Nephron (organoid): ENCODE measurements around the gene DLGAP1.

ENCODE experiments used
- H3K27ac Mint-ChIP-seq, 3 experiments: 2 replicates each; pipeline ENCODE4 v1.8.0; 2020; ENCODE audit warnings: mixed read lengths in 3 of 3, mild to moderate bottlenecking in 2 of 3, moderate library complexity in 1 of 3
- H3K27me3 Mint-ChIP-seq: 2 replicates; pipeline ENCODE4 v1.8.0; 2021; ENCODE audit warnings: low read depth, mild to moderate bottlenecking, moderate library complexity, mixed read lengths
- H3K36me3 Mint-ChIP-seq: 2 replicates; pipeline ENCODE4 v1.8.0; 2020; ENCODE audit warnings: low read depth, mixed read lengths
- H3K4me1 Mint-ChIP-seq: 2 replicates; pipeline ENCODE4 v1.8.0; 2020; ENCODE audit warnings: mixed read lengths
- H3K4me3 Mint-ChIP-seq, 3 experiments: 2 replicates each; pipeline ENCODE4 v1.8.0; 2020; ENCODE audit warnings: mild to moderate bottlenecking in 3 of 3, mixed read lengths in 3 of 3, moderate library complexity in 2 of 3
- H3K9me3 Mint-ChIP-seq: 2 replicates; pipeline ENCODE4 v1.8.0; 2020; ENCODE audit warnings: mixed read lengths
- TF ChIP-seq, protein P1 (sequence below), 3 experiments: fragments of 200-600 bp; sonication (generic); IDR thresholded peaks; one replicate each; pipeline ENCODE4 v1.5.0; 2021; ENCODE audit warnings: antibody characterized with exemption in 3 of 3; ENCODE audit not compliant: unreplicated experiment in 3 of 3

The DLGAP1 gene

DNA sequence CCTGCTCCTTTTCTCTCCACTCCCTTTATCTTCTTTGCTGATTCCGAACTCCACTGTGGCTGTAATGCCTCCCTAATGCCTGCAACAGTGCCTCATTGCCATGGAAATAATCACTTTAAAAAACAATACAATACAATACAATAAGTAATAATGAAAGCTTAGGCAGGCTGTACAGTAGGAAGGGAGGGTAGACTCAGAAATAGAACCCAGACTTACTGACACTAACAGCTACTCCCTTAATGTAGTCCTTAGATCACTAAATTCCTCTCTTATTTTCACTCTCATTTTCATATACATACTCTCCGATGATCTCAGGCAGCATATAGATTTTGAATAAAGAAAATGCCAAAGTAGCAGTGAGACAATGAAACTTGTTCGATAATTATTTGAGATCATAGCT lies 70.2 kb downstream of the DLGAP1 start:
- TF ChIP-seq, protein P1, sequence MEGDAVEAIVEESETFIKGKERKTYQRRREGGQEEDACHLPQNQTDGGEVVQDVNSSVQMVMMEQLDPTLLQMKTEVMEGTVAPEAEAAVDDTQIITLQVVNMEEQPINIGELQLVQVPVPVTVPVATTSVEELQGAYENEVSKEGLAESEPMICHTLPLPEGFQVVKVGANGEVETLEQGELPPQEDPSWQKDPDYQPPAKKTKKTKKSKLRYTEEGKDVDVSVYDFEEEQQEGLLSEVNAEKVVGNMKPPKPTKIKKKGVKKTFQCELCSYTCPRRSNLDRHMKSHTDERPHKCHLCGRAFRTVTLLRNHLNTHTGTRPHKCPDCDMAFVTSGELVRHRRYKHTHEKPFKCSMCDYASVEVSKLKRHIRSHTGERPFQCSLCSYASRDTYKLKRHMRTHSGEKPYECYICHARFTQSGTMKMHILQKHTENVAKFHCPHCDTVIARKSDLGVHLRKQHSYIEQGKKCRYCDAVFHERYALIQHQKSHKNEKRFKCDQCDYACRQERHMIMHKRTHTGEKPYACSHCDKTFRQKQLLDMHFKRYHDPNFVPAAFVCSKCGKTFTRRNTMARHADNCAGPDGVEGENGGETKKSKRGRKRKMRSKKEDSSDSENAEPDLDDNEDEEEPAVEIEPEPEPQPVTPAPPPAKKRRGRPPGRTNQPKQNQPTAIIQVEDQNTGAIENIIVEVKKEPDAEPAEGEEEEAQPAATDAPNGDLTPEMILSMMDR (IDR thresholded peaks at IDR 0.05; ENCODE audit: unreplicated experiment in 3 of 3) = no peak
- H3K36me3 Mint-ChIP-seq = no peaks in the 10 kb centered on the region
- H3K9me3 Mint-ChIP-seq = no peaks in the 10 kb centered on the region
- no peak overlapping the region for H3K4me3 Mint-ChIP-seq
- no peaks in the 10 kb centered on the region for H3K4me1 Mint-ChIP-seq
- H3K27ac Mint-ChIP-seq = no peak overlapping the region
- H3K27me3 Mint-ChIP-seq = no peaks in the 10 kb centered on the region

- Mint-ChIP-seq H3K27me3 (no peaks in the 10 kb centered on the region), H3K4me3 (no peak overlapping the region), H3K36me3 (no peaks in the 10 kb centered on the region), H3K27ac (no peak overlapping the region), H3K9me3 (no peaks in the 10 kb centered on the region), H3K4me1 (no peaks in the 10 kb centered on the region)
- TF ChIP-seq, protein P1 (IDR thresholded peaks at IDR 0.05; ENCODE audit: unreplicated experiment in 3 of 3) = no peak
Observed at GRCh38 chr18:4374564-4374963, 80.5 kb downstream of the DLGAP1 start.

GRCh38 chr18:4369705-4370104 lies 85.4 kb downstream of the DLGAP1 start:
- Mint-ChIP-seq H3K9me3 (peaks cover 3% of the 10 kb centered on the region), H3K27me3 (no peaks in the 10 kb centered on the region), H3K27ac (no peak overlapping the region), H3K4me3 (no peak overlapping the region), H3K36me3 (peaks cover 2% of the 10 kb centered on the region), H3K4me1 (no peaks in the 10 kb centered on the region)
- TF ChIP-seq, protein P1 (IDR thresholded peaks at IDR 0.05; ENCODE audit: unreplicated experiment in 3 of 3) = no peak

GRCh38 chr18:4360221-4360715 lies 94.8 kb downstream of the DLGAP1 start:
- no peaks in the 10 kb centered on the region for H3K4me1 Mint-ChIP-seq
- no peak overlapping the region for H3K4me3 Mint-ChIP-seq
- peaks cover 16% of the 10 kb centered on the region for H3K9me3 Mint-ChIP-seq
- peaks cover 4% of the 10 kb centered on the region for H3K27me3 Mint-ChIP-seq
- TF ChIP-seq, protein P1 (IDR thresholded peaks at IDR 0.05; ENCODE audit: unreplicated experiment in 3 of 3) = no peak
- H3K36me3 Mint-ChIP-seq = peaks cover 5% of the 10 kb centered on the region
- H3K27ac Mint-ChIP-seq = no peak overlapping the region

DNA sequence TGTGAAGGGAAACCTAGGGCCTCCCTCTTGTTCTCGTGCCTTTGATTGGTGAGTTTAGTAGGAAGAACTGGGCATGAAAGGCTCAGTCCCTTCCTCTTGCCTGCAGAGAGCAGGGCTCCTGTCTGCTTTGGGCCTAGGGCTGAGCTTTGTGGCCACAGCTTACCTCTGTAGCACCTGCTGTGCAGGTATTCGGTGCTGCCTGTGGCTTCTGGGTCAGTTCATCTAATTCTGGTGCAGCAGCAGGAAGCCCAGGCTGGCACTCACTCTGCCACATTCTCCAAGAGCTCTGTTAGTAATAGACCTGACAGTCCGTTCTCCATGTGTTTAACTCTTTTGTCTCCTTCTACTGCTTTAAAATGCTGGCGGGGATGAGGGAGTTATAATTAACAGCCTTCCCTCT lies 96.5 kb downstream of the DLGAP1 start:
- Mint-ChIP-seq H3K9me3 (peaks cover 11% of the 10 kb centered on the region), H3K4me3 (no peak overlapping the region), H3K4me1 (no peaks in the 10 kb centered on the region), H3K27me3 (peaks cover 8% of the 10 kb centered on the region), H3K27ac (no peak overlapping the region), H3K36me3 (no peaks in the 10 kb centered on the region)
- TF ChIP-seq, protein P1 (IDR thresholded peaks at IDR 0.05; ENCODE audit: unreplicated experiment in 3 of 3) = no peak

GRCh38 chr18:4357579-4357978 lies 97.5 kb downstream of the DLGAP1 start:
- H3K36me3 Mint-ChIP-seq = no peaks in the 10 kb centered on the region
- H3K4me1 Mint-ChIP-seq = no peaks in the 10 kb centered on the region
- no peak overlapping the region for H3K27ac Mint-ChIP-seq
- H3K27me3 Mint-ChIP-seq = peaks cover 9% of the 10 kb centered on the region
- H3K9me3 Mint-ChIP-seq = peaks cover 5% of the 10 kb centered on the region
- TF ChIP-seq, protein P1 (IDR thresholded peaks at IDR 0.05; ENCODE audit: unreplicated experiment in 3 of 3) = no peak
- no peak overlapping the region for H3K4me3 Mint-ChIP-seq
